ENCODE data around the gene TECPR2.

DNA sequence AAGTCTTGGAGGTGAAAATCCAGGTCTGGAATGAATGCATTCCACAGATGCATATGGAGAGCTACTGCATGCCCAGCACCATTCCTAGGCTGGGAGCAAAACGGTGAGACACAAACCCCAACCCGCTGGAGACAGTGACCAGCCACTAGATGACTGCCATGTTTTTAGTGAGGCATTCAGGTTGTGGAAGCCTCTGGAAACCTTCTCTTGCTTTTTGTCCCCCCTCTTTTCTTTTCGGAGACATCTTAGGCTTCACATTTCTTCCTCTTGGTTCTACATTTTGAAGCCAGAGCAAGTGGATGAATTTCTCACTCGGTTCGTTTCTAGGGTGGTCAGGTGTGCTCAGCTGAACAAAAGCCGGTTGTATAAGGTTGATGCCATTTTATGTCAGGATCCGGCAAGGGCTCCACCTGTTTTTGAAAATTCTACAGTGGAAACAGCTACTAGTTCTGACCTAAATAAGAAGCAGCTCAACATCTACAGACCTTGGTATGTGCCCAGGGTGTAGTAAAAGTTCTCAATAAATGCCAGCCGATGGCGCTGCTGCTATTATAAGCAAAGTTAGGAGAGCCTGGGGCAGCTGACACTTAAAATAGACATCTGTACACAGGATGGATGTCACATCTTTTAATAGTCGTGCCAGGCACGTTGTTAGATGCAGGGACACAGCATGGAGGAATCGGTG is 45.0 kb upstream of the TECPR2 start:
- TF ChIP-seq THYN1 (CRISPR knock-in tag; IDR thresholded peaks at IDR 0.05; ENCODE audit: borderline replicate concordance, low read depth), result no peak
- no peak for TF ChIP-seq PHF5A (CRISPR knock-in tag; IDR thresholded peaks at IDR 0.05; ENCODE audit: low read depth, unreplicated experiment)
- no peak for TF ChIP-seq MXI1 (IDR thresholded peaks at IDR 0.05; ENCODE audit: borderline replicate concordance, low read depth, low read length)
- TF ChIP-seq ZIK1 (CRISPR knock-in tag; IDR thresholded peaks at IDR 0.05; ENCODE audit: borderline replicate concordance, low read depth), result no peak; the same call in 1 of the 2 replicates
- TF ChIP-seq, protein P1, sequence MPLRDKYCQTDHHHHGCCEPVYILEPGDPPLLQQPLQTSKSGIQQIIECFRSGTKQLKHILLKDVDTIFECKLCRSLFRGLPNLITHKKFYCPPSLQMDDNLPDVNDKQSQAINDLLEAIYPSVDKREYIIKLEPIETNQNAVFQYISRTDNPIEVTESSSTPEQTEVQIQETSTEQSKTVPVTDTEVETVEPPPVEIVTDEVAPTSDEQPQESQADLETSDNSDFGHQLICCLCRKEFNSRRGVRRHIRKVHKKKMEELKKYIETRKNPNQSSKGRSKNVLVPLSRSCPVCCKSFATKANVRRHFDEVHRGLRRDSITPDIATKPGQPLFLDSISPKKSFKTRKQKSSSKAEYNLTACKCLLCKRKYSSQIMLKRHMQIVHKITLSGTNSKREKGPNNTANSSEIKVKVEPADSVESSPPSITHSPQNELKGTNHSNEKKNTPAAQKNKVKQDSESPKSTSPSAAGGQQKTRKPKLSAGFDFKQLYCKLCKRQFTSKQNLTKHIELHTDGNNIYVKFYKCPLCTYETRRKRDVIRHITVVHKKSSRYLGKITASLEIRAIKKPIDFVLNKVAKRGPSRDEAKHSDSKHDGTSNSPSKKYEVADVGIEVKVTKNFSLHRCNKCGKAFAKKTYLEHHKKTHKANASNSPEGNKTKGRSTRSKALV (CRISPR knock-in tag; IDR thresholded peaks at IDR 0.05), result no peak
- TF ChIP-seq, protein P2, sequence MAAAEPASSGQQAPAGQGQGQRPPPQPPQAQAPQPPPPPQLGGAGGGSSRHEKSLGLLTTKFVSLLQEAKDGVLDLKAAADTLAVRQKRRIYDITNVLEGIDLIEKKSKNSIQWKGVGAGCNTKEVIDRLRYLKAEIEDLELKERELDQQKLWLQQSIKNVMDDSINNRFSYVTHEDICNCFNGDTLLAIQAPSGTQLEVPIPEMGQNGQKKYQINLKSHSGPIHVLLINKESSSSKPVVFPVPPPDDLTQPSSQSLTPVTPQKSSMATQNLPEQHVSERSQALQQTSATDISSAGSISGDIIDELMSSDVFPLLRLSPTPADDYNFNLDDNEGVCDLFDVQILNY (CRISPR knock-in tag; conservative IDR thresholded peaks at IDR 0.05), result no peak
- no peak for TF ChIP-seq EHMT2 (IDR thresholded peaks at IDR 0.05; ENCODE audit: borderline replicate concordance, low read depth, low read length)
- TF ChIP-seq, protein P3, sequence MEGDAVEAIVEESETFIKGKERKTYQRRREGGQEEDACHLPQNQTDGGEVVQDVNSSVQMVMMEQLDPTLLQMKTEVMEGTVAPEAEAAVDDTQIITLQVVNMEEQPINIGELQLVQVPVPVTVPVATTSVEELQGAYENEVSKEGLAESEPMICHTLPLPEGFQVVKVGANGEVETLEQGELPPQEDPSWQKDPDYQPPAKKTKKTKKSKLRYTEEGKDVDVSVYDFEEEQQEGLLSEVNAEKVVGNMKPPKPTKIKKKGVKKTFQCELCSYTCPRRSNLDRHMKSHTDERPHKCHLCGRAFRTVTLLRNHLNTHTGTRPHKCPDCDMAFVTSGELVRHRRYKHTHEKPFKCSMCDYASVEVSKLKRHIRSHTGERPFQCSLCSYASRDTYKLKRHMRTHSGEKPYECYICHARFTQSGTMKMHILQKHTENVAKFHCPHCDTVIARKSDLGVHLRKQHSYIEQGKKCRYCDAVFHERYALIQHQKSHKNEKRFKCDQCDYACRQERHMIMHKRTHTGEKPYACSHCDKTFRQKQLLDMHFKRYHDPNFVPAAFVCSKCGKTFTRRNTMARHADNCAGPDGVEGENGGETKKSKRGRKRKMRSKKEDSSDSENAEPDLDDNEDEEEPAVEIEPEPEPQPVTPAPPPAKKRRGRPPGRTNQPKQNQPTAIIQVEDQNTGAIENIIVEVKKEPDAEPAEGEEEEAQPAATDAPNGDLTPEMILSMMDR (CRISPR knock-in tag; IDR thresholded peaks at IDR 0.05), result peak; percentile 66
- TF ChIP-seq, protein P4, sequence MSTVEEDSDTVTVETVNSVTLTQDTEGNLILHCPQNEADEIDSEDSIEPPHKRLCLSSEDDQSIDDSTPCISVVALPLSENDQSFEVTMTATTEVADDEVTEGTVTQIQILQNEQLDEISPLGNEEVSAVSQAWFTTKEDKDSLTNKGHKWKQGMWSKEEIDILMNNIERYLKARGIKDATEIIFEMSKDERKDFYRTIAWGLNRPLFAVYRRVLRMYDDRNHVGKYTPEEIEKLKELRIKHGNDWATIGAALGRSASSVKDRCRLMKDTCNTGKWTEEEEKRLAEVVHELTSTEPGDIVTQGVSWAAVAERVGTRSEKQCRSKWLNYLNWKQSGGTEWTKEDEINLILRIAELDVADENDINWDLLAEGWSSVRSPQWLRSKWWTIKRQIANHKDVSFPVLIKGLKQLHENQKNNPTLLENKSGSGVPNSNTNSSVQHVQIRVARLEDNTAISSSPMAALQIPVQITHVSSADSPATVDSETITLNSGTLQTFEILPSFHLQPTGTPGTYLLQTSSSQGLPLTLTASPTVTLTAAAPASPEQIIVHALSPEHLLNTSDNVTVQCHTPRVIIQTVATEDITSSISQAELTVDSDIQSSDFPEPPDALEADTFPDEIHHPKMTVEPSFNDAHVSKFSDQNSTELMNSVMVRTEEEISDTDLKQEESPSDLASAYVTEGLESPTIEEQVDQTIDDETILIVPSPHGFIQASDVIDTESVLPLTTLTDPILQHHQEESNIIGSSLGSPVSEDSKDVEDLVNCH (CRISPR knock-in tag; IDR thresholded peaks at IDR 0.05), result no peak
- no peak for TF ChIP-seq ZBTB21 (CRISPR knock-in tag; IDR thresholded peaks at IDR 0.05)
- no peak for TF ChIP-seq SMARCC2 (IDR thresholded peaks at IDR 0.05)
